Thoracic aorta (tissue), 2 donors: ENCODE results near the gene ZER1. TPM values are rescaled to one million over a fixed set of nuclear protein-coding genes. Genes with fewer than 3 reads are reported as not detected.

Source experiments
- ATAC-seq: fragments of 150-250 bp; one replicate; pipeline ENCODE4 v1.8.0; 2017; ENCODE audit warnings: low read depth; ENCODE audit not compliant: insufficient number of reproducible peaks, low FRiP score
- DNase-seq: peaks from one replicate; pipeline ENCODE4 v3.0.0-alpha.2; 2020; ENCODE audit warnings: low spot score
- H3K27ac ChIP-seq, 2 donors: fragments of 200-600 bp; sonication (generic); 1 replicate in 1 of 2; 2 replicates in 1 of 2; pipeline ENCODE4 v1.5.1; 2016; ENCODE audit warnings: mild to moderate bottlenecking in 2 of 2, moderate library complexity in 2 of 2
- H3K27me3 ChIP-seq: fragments of 200-600 bp; sonication (generic); replicated peaks from 2 replicates; pipeline ENCODE4 v1.6.0; 2016; ENCODE audit warnings: mild to moderate bottlenecking; ENCODE audit not compliant: insufficient read depth
- H3K36me3 ChIP-seq: fragments of 200-600 bp; sonication (generic); one replicate; pipeline ENCODE4 v1.5.1; 2016
- H3K4me1 ChIP-seq, 2 donors: fragments of 200-600 bp; sonication (generic); 1 replicate in 1 of 2; 2 replicates in 1 of 2; pipeline versions ENCODE4 v1.5.1 to v1.6.0; 2016; ENCODE audit warnings: low read depth in 2 of 2, mild to moderate bottlenecking in 1 of 2; ENCODE audit not compliant: control insufficient read depth in 1 of 2
- H3K4me3 ChIP-seq: fragments of 200-600 bp; sonication (generic); 2 replicates; pipeline ENCODE4 v1.5.1; 2016; ENCODE audit warnings: mild to moderate bottlenecking
- H3K9me3 ChIP-seq: fragments of 200-600 bp; sonication (generic); 2 replicates; pipeline ENCODE4 v1.5.1; 2016
- CTCF ChIP-seq: fragments of 200-600 bp; sonication (generic); IDR thresholded peaks from one replicate; pipeline ENCODE4 v1.5.1; 2019; ENCODE audit warnings: antibody characterized with exemption
- total RNA-seq, 2 donors: library from RNA; depleted of rRNA; stranded (reverse); fragments of >200 nt; gene quantifications; one replicate each; pipeline versions ENCODE4 v1.1.0 to v1.2.3, GENCODE V29; 2016

Gene ZER1
- total RNA-seq, 2 donors from 2014 or later: 42.5 to 65.4 TPM

GRCh38 chr9:128707446-128707845 lies 64.3 kb downstream of the ZER1 start:
- Histone ChIP-seq H3K27ac (no peak overlapping the region), H3K9me3 (no peaks in the 10 kb centered on the region), H3K36me3 (no peaks in the 10 kb centered on the region), H3K4me3 (no peak overlapping the region), H3K4me1 (peaks cover 0 to 8% of the 10 kb centered on the region in 2 donors), H3K27me3 (no peaks in the 10 kb centered on the region)
- TF ChIP-seq CTCF: no peak
- ATAC-seq (no peak), DNase-seq (no peak)

GRCh38 chr9:128706671-128707381 lies 64.9 kb downstream of the ZER1 start:
- H3K4me1 ChIP-seq: peaks cover 0 to 8% of the 10 kb centered on the region in 2 donors
- no peak for TF ChIP-seq CTCF
- no peak overlapping the region for H3K27ac ChIP-seq
- H3K4me3 ChIP-seq: no peak overlapping the region
- no peaks in the 10 kb centered on the region for H3K36me3 ChIP-seq
- H3K9me3 ChIP-seq: no peaks in the 10 kb centered on the region
- H3K27me3 ChIP-seq: no peaks in the 10 kb centered on the region
- DNase-seq: no peak
- ATAC-seq: no peak

- no peak for ATAC-seq
- Histone ChIP-seq H3K9me3 (no peaks in the 10 kb centered on the region), H3K27me3 (no peaks in the 10 kb centered on the region), H3K27ac (no peak overlapping the region), H3K4me3 (no peak overlapping the region), H3K36me3 (no peaks in the 10 kb centered on the region), H3K4me1 (peaks cover 0 to 8% of the 10 kb centered on the region in 2 donors)
- no peak for TF ChIP-seq CTCF
- DNase-seq: no peak
These were observed 65.7 kb downstream of the ZER1 start for GRCh38 chr9:128706045-128706444.

- H3K27ac ChIP-seq: no peak overlapping the region
- DNase-seq (no peak), ATAC-seq (no peak)
- no peak overlapping the region for H3K4me3 ChIP-seq
- no peaks in the 10 kb centered on the region for H3K27me3 ChIP-seq
- no peaks in the 10 kb centered on the region for H3K9me3 ChIP-seq
- no peaks in the 10 kb centered on the region for H3K36me3 ChIP-seq
- no peak for TF ChIP-seq CTCF
- H3K4me1 ChIP-seq: peaks cover 0 to 8% of the 10 kb centered on the region in 2 donors
These were observed 66.4 kb downstream of the ZER1 start for GRCh38 chr9:128705051-128705965.

GRCh38 chr9:128704356-128704670 lies 67.4 kb downstream of the ZER1 start:
- Histone ChIP-seq H3K27me3 (no peaks in the 10 kb centered on the region), H3K9me3 (no peaks in the 10 kb centered on the region), H3K4me3 (no peak overlapping the region), H3K27ac (no peak overlapping the region), H3K4me1 (peaks cover 0 to 8% of the 10 kb centered on the region in 2 donors), H3K36me3 (no peaks in the 10 kb centered on the region)
- no peak for TF ChIP-seq CTCF
- ATAC-seq: no peak
- no peak for DNase-seq
